ENCODE data around the gene SOBP.
"Not testable (repeated sequence)": the region's sequence is repeated elsewhere in the genome, so short reads cannot be mapped to it uniquely, and the experiment has no call there.

Gene SOBP, protein sequence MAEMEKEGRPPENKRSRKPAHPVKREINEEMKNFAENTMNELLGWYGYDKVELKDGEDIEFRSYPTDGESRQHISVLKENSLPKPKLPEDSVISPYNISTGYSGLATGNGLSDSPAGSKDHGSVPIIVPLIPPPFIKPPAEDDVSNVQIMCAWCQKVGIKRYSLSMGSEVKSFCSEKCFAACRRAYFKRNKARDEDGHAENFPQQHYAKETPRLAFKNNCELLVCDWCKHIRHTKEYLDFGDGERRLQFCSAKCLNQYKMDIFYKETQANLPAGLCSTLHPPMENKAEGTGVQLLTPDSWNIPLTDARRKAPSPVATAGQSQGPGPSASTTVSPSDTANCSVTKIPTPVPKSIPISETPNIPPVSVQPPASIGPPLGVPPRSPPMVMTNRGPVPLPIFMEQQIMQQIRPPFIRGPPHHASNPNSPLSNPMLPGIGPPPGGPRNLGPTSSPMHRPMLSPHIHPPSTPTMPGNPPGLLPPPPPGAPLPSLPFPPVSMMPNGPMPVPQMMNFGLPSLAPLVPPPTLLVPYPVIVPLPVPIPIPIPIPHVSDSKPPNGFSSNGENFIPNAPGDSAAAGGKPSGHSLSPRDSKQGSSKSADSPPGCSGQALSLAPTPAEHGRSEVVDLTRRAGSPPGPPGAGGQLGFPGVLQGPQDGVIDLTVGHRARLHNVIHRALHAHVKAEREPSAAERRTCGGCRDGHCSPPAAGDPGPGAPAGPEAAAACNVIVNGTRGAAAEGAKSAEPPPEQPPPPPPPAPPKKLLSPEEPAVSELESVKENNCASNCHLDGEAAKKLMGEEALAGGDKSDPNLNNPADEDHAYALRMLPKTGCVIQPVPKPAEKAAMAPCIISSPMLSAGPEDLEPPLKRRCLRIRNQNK

DNA sequence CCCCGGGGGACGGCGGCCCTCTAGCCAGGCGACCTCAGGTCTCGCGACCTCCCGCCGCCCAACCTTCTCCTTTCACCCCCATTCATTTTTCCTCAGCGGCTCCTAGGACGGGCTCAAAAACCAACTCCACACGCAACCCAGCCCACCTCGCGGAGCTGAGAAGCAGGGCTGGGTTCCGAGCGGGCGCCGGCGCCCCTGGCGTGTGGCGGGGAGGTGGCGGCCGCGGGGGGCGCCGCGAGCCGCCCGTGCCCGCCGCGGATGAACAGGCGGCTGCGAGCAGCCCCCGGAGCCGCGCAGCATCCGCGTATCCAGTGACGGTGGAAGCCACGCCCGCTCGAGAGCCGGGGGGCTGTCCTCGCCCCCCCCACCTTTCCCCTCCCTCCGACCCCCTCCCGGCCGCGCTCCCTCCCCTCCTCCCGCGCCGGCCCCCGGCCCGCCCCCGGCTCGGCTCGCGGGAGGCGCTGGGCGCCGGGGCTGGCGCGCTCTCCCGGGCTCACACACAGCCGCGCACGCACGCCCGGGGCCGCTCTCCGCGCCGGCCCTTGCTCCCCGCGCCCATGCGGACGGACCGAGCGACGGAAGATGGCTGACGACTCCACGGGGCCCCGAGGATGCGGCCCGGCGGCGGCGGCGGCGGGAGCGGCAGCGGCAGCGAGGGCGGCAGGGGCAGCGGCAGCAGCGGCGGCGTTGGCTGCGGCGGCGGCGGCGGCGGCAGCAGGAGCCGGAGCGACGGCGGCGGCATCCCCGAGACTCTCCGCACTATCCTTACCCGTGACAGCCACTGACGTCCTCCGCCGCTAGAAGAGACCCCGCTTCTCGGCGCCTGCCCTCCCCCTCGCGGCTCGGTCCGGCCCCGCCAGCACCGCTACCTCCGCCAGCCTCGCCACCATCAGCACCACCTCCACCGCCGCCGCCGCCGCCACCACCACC is at the start of gene SOBP:
Gene SOBP, plus strand, starts transcription at position 482 of the 930 bp plus-strand sequence. CDS start 500 bp downstream, outside the sequence.
- DNase-seq = peak; percentile 46

DNA sequence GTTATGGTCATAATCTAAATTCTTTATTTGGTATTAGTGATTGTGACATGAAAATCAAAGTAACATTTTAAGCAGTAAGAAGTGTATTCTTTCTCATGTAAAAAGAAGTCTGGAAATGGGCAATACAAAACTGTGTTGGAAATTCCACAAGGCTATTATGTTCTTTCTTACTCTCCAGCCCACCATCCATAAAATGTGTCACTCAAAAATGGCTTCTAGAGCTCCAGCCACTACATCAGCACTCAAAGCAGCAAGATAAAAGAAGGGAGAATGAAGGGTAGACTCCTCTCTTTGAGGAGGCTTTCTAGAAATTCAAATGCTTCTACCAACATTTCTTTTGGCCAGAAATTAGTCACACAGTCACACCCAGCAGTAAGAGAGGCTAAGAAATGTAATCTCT is 49.0 kb upstream of the SOBP start:
- no peak for DNase-seq

DNA sequence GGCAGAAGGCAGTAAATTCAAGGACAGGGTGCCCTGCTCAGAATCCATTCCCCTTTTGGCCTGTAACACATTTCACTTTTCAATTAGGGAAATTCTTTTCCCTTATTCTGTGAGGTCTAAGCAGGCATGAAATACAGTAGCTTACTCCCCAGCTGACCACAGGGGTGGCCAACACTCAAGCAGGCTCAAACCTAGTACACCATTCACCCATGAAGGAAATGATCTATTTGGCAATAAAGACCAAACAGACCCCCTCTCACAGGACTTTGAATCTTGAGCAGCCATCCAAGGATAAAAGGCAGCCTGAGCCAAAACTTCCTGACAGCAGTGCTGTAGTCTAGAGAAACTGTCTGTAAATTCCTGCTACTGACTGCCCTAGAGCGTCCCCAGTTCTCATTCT is 48.2 kb upstream of the SOBP start:
- DNase-seq = no peak

DNA sequence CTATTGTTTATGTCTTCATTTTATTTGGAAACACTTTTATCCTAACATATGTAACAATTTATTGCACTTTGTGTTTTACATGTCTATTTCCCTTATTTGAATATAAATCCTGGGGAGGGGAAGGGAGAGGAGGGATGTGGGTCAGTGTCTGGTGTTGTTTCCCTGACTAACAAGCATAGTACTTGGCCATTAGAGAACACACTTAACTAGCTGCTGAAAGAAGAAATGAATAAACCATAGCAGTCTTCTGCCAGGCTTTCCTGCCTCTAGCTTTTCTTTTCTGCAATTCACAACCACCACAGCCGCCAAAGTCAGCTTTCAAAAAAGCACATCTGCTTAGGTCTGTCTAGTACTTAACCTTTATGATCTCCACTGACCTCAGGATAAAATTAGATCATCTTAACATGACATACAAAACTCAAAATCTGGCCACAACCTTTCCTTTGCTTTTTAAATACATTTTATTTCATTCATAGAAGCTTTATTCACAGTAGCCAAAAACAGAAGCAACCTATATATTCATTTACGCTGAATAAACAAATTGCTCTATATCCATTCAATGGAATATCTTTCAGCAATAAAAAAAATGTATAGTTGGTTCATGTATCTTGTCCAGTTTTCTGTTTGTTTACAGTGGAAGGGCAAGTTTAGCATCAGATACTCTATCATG is 46.8 kb upstream of the SOBP start:
- no peak for DNase-seq

DNA sequence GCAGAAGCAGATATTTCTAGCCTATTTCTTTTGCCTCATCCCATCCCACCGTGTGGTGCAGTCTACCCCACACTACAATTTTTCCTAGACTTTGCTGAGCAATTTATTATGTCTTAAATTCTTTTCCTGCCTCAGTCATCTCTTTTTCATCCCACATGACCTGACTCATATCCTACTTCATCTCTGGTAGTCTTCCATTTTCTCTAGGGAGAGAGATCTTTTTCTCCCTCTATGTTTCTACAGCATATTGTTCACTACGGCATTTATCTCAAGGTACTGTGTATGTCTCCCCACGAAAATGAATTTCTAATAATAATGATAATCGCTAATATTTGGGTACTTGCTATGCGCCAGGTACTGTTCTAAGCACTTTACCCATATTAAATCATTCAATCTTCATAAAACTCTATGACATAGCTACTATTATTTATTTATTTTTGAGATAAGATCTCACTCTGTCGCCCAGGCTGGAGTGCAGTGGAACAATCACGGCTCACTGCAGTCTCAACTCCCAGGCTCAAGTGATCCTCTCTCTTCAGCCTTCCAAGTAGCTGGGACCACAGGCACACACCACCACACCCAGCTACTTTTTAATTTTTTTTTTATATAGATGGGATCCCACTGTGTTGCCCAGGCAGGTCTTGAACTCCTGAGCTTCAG is 46.2 kb upstream of the SOBP start:
- DNase-seq = no peak

DNA sequence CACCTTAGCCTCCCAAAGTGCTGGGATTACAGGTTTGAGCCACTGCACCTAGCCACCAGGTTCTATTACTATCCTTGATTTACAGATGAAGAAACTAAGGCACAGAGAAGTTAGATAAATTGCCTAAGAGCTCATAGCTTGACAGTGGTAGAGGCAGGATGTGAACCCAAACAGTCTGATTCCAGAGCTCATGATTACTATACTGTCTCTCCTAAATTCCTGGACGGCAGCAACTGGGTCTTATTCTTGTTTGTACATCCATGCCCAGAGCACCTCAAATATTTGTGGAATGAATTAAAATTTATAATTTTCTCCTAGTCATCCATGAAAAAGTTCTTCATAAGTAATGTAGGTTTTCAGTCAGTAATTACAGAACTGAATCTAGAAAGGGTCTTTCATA is 45.6 kb upstream of the SOBP start:
- no peak for DNase-seq

DNA sequence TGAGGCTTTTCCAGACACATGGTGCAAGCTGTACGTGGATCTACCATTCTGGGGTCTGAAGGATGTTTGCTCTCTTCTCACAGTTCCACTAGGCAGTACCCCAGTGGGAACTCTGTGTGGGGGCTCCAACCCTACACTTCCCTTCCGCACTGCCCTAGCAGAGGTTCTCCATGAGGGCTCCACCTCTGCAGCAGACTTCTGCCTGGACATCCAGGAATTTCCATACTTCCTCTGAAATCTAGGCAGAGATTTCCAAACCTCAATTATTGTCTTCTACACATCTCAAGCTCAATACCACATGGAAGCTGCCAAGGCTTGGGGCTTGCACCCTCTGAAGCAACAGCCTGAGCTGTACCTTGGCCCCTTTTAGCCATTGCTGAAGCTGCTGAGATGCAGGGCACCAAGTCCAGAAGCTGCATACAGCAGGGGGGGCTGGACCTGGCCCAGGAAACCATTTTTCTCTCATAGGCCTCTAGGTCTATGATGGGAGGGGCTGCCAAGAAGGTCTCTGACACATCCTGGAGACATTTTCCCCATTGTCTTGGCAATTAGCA is 42.2 kb upstream of the SOBP start:
- no peak for DNase-seq

DNA sequence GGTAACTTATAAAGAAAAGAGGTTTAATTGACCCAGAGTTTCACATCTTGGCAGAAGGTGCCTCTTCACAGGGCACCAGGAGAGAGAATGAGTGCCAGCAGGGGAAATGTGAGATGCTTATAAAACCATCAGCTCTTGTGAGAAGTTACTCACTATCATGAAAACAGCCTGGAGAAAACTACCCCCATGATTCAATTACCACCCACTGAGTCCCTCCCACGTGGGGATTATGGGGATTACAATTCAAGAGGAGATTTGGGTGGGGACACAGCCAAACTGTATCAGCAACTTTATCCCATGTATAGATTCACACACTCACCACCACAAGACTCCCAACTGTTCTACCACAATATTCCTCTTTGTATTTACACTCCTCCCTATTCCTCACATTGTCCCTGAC is 41.1 kb upstream of the SOBP start:
- DNase-seq = no peak

DNA sequence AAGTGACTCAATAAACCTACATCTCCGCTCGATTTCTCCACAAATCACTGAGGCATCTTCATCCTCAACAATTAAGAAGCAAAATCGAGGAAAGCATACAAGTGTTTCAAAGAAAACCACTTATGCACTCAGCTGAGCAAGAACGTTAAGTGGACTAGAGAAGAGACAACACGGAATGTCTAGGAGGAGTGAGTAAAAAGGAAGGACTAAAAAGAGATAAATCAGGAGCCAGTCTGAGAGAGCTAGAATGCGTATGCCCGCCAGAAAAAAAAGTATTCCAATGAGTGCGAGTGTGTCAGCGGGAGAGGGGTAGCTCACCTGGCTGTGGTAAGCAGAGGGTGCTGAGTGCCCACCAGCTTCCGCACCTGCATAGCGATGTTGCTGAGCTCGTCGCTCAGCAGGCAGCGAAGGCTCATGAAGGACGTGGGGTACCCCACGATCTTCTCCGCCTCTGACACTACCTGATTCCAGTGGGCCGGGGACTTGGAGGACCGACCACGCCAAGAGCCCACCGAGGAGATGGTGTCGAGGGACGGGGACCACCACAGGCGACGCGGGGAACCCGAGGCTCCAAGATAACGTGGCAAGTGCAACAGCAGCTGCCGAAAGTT is 31.1 kb upstream of the SOBP start:
- DNase-seq = no peak

DNA sequence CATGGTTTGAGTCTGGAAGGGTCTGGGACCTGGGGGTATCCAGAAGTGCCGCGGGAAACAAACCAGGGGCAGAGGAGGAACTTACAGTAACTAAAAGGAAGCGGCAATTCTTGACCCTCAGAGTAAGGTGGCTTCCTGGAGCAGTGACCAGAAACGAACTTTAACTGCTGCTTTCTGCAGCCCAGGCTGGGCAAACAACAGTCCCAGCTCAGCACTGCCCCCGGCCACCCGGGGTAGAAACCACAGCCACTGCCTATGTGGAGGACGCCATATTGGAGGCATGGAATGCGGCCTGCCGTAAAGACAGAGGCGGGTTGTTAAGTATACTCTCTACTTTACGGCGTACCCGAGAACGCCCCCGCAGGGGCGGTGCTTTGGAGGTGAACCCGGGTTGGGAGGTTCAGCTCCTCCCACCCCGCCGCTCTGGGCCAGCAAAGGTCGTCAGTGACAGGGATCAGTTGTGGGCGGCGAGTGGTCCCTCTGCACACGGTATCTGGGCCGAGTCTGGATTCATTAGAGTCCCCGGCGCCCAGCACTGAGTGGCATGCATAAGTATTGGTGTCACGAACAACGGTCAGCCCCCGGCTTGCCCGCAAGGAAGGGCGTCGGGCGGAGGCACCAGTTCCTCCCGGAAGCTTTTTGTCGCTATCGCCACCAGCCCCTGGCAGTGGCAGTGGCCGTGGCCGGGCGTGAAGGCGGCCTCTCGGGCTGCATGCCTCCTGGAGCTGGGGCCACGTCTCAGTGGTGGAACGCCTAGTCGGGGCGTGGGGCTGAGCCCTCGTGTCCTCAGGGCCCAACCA is 30.4 kb upstream of the SOBP start, which contains the start of gene PDSS2:
Gene PDSS2, minus strand, starts transcription at position 282 of the 800 bp plus-strand sequence. Its CDS starts 279 bp downstream, at position 3.
- peak; percentile 72 for DNase-seq

DNA sequence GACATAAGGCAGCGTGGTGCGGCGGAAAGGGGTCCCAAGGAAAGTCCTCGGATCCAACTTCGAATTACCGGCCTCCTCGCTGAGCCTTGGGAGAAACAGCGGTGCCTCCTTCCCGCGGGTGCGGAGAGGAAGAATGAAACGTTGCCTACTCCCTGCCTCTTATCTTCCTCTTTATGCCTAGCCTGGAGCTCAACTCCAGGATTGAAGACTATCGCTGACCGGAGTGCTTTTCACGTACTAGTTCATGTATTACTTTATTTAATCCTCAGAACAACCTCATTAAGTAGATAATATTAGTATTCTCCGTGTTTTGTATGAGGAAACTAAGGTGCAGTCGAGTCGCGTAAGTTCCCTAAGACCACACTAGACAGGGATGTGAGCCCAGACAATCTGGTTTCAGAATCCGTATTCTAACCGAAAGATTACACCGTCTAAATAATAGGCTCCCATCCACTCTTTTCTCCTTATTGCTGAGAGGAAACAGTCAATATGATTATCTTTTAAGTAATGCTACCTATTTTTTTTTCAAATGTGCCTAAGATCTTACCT is 29.8 kb upstream of the SOBP start:
- no peak for DNase-seq

DNA sequence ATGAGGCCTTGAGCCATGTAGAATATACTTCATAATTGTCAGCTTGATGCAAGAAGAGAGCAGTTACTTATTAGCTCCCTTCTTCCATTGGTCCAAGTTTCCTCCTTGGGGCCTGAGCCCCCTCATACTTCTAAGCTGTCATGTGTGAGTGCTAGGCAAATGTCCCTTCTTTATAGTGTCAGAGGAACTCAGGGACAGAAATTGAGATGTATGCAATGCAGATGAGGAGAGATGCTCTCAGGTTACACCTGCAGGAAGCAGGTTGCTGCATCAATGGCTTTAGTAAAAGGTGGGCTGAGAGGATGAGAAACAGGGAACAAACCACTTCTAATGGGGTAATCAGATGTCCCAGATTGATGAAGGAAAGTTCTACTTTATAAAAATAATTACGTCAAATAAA is 23.9 kb upstream of the SOBP start:
- no peak for DNase-seq

DNA sequence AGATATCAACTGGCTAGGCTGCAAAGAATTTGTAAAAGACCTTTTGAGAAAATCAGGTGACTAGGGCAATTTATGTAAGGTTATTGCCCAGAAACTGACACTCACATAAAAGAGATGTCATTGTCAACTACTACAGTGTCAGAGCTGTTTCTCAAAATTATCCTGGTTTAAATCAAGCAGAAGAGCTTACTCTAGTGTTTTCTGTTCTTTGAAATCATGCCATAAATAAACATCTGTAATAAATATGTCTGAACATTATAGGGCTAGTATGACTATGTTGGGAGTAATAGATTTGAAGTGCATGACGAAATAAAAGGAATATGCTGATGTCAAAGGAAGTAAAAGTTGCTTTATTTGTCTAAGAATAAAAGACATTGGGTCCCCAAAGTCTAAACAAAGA is 19.6 kb upstream of the SOBP start:
- no peak for DNase-seq

DNA sequence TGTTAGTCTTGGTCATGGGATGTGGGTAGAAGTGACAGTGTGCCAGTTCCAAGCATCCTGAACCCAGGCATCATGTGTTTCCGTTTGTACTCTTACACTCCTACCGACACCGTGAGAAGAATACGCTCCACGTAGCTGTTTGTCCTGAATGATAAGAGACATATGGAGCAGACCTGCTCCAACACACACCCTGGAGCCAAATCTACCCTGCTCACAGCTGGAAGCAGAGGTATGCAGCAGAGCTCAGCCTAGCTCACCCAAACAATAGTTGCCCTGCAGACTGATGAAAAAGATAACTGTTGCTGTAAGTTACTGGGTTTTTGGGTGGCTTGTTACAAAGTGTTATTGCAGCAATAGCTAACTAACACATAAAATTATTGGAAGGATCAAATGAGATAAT is 16.3 kb upstream of the SOBP start:
- no peak for DNase-seq

DNA sequence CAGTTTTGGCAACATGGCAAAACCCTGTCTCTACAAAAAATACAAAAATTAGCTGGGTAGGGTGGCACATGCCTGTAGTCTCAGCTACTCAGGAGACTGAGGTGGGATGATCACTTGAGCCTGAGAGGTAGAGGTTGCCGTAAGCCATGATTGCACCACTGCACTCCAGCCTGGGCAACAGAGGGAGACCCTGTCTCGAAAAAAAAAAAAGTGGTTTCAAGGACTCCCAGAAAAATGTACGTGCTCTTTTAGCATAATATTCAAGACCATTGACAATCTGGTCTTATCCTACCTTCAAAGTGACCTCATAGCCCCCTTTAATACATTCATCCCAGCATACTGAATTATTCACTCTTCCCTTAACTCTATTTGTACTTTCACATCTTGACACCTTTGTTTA is 14.6 kb upstream of the SOBP start:
- not testable (repeated sequence) for DNase-seq

DNA sequence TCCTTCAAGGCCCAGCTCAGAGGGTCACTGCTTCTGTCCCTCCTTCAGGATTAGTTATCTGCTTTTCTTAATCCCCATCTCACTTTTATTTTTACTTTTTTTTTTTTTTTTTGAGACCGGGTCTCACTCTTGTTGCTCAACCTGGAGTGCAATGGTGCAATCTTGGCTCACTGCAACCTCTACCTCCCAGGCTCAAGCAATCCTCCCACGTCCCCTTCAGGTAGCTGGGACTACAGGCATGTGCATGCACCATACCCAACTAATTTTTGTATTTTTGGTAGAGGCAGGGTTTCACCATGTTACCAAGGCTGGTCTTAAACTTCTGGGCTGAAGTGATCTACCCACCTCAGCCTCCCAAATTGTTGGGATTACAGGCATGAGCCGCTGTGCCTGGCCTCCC is 14.1 kb upstream of the SOBP start:
- not testable (repeated sequence) for DNase-seq

DNA sequence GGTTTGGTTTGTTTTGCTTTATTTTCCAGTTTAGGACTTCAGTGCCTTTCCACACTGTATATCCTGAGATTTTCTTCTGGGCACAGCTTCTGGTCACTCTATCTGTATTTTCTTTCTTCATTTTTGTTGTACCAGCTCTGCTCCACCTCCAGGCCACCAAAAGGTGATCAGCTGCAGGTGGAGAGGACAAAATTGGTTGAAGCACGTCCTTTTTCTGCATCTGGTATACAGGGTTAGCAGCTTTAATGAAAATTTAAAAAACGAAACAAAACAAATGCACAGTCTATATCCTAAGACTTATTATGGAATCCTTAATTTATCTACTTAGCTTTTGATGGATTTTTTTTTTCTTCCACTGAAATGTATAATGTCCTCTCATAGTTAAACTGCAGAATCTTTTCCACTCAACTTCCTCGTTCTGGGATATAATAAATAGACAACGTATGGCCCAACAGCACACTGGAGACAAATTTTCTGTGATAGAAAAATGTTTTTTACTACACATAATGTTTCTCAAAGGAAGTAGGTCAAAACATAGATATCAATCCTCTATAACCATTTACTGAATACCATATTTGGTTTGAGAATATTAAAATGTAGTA is 10.7 kb upstream of the SOBP start:
- DNase-seq = no peak

DNA sequence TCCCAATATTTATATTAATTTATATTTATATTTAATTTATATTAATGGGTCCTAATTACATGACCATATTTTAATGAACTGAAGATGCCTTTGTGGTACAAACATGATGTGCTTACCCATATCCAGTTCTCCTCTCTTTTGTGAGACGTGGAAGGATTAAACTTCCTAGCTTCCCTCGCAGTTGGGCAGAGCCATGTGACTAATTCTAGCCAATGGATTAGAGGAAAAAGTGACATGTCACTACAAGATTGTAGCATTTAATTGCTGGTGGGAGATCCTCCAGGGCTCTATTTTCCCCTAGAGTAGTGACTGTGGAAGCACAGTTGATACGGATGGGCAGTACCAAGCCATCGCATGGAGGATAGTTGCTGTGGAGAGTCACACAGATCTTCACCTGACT is 4.8 kb upstream of the SOBP start:
- DNase-seq = no peak

DNA sequence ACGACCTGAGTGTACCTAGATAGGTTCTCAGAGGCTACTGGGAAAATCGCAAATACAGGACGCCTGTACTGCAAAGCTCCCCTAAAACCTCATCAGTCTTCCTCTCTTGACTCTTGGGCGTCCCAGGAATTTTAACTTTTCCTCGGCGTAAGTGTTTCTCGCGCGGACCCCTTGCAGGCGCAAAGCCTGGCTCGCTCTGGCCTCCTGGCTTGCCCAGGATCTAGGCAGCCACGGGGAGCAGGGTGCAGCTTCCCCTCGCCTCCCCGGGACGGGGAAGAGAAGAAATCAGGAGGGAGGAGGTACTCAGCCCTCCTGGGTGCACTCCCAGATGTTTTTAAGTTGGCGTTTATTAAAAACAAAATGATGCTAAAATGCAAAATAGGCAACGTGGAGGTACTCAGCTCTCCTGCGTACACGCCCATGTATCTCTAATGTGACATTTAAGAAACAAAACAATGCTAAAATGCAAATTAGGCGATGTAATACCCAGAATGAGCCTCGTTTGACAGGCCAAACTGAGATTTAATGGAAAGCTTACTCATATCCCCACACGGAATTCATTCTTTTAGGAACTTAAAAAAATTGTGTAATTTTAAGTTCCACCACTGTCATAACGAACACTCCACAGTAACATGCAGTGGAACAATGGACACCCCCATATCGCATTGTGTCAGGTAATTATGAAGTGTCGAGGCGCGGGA is 1.6 kb upstream of the SOBP start:
- no peak for DNase-seq
